GM19099 (cell line): ENCODE results near the gene ARSB.

Experiments
- POLR2A ChIP-seq: IDR thresholded peaks from 3 replicates; pipeline ENCODE4 v1.6.1; 2011; ENCODE audit warnings: low read depth; ENCODE audit not compliant: insufficient read length; ENCODE audit errors: extremely low read depth

The ARSB gene

GRCh38 chr5:78757269-78758053 is 227.6 kb downstream of the ARSB start:
- peak; percentile 26 for TF ChIP-seq POLR2A

GRCh38 chr5:78756858-78757257 is 228.3 kb downstream of the ARSB start:
- no peak for TF ChIP-seq POLR2A

GRCh38 chr5:78755822-78756429 is 229.2 kb downstream of the ARSB start:
- no peak for TF ChIP-seq POLR2A

GRCh38 chr5:78754655-78755054 is 230.5 kb downstream of the ARSB start:
- TF ChIP-seq POLR2A, result no peak

GRCh38 chr5:78753093-78753531 is 232.0 kb downstream of the ARSB start:
- TF ChIP-seq POLR2A, result no peak

- TF ChIP-seq POLR2A, result no peak
Measured at GRCh38 chr5:78751872-78752271, 233.2 kb downstream of the ARSB start.

- no peak for TF ChIP-seq POLR2A
Measured at GRCh38 chr5:78750281-78750680, 234.8 kb downstream of the ARSB start.

GRCh38 chr5:78747705-78748359 is 237.3 kb downstream of the ARSB start:
- no peak for TF ChIP-seq POLR2A

- no peak for TF ChIP-seq POLR2A
Measured at GRCh38 chr5:78747055-78747454, 238.1 kb downstream of the ARSB start.

- TF ChIP-seq POLR2A, result no peak
Measured at GRCh38 chr5:78746021-78746770, 238.9 kb downstream of the ARSB start.

GRCh38 chr5:78744951-78745534 is 240.1 kb downstream of the ARSB start:
- TF ChIP-seq POLR2A, result no peak

- TF ChIP-seq POLR2A, result no peak
Measured at GRCh38 chr5:78741019-78741418, 244.1 kb downstream of the ARSB start.

GRCh38 chr5:78738693-78739300 is 246.3 kb downstream of the ARSB start:
- TF ChIP-seq POLR2A, result no peak

- TF ChIP-seq POLR2A, result no peak
Measured at GRCh38 chr5:78738104-78738503, 247.0 kb downstream of the ARSB start.
